CD4-positive, alpha-beta T cell treated with Interleukin-6 at 100 ng/mL for 8 hours (primary cell): ENCODE measurements around the gene ANKRD63.
A peak's percentile ranks its signal among the peaks of the same experiment; 100 is the strongest.

Experiments used
- DNase-seq: peaks from one replicate; pipeline ENCODE4 v3.0.0-alpha.2; 2020; ENCODE audit warnings: mixed read lengths, low spot score

ANKRD63 gene

DNA sequence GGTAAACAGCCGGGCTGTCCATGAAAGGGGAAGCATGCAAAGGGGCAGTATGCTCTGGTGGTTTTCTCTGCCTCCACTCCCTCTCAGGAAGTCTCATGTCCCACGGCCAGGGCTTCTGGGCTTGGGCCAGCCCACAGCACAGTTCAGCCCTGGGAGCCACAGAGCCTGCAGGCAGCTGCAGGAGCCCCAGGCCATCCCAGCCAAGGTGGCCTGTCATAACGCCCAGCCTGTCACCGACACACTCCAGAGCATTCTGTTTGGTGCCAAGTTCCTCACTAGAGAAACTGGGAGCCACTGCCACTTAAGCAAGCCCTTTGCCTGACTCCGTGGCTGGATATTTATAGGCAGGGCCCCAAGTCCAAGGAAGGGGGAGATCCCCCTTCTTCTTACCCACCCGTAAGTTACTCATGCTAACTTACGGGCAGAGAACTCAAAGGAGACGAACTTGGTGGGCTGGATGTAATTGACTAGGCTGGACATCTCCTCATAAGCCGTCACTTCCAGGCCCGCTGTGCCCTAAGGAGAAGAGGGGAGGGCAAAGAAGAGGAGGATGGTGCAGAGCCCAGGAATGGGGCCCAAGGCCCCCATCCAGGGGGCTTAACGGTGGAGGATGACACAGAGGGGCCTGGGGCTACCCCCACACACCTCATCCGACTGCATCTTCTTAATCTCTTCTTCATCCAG is 13.2 kb upstream of the ANKRD63 start:
- DNase-seq, result no peak

DNA sequence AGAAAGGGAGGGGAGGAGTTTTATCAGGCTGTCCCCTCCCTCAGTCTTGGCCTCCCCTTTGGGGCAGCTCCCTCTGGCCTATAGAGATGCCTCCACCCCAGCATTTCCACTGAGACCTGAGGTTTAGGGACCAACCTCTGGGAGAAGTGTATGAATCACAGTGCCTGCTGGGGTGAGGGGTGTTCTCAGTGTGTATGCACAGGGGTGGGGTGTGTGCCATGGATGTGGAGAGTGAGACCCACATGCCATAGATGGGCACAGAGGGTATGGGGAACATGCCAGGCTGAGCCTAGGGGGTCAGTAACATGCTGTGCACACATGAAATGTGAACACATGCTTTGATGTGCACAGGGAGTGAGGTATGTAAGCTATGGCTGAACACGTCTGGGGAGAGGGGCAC is 12.4 kb upstream of the ANKRD63 start:
- DNase-seq, result no peak

DNA sequence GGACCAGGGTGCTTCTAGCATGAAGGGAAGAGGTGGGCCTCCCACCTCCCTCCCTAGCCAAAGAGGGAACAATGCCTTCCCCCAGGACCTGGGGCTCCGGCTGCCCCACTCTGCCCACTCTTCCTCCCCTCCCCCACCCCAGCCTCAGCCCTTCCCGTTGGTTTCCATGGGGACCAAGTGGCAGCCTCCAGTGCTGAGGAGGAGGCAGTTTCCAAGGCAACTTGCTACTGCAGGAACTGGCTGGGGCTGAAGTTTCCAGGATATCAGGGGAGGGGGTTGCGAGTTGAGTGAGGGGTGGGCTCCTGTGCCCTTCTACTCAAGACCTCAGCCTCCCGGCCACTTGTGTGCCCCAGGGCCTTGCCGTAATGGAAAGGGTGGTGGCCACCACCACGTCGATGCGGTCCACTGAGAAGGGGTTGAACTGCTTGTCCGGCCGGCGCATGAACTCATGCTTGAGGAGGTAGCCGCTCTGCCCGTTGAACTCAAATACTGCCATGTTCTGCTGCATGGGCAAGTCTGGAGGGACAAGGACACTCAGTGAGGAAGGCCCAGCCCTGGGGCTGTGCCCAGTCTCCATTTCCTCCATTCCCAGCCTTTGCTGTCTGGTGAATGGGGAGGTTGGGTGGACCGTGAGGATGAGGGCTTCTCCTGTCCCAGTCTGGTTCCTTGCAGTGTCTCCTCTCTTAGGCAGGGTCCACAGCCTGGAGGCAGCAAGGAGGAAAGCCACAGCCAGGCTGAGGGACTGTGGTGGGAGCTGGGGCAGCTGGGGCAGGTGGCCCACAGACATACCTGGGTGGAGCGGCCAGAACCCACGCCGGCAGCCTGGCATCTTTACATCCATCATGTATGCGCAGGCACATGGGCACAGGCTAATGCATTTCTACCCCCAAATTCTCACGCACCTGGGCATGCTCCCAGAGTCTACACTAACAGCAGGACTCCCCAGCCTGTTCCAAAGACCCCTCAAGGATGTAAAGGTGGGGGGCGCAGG is 11.3 kb upstream of the ANKRD63 start:
- DNase-seq, result no peak

DNA sequence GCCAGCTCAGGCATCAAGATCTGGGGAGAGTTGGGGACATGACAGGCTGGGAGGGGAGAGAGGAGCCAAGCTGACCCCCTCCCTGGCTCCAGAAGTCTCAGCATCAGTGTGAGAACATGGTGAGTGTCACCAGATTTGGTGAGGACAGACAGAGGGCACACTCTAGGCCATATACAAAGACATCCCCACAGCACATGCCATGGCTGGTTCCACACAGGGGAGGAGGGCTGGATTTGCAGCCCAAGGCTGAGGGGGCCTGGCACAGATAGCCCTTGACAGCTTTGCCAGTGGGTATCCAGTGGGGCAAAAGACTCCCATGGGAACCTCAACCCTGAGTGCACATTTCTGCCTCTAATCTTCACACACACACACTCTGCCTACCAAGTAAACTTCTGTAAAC is 10.1 kb upstream of the ANKRD63 start:
- no peak for DNase-seq

DNA sequence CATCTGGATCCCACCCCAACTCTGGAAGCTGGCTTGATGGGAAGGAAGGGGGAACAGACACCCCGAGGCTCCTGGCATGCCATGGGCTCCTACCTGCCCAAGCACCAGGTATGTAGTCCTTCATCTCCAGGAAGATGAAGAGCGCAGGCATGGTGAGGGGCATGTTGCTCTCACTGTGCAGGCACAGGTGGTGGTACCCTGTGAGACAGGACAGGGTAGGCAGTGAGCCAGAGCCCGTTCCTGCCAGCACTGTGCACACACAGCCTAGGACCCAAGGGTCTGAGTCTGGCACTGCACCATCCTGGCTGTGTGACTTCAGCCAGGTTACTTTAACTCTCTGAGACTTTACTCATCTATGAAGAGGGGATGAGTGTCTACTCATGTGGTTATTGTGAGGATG is 9.4 kb upstream of the ANKRD63 start:
- DNase-seq, result no peak

DNA sequence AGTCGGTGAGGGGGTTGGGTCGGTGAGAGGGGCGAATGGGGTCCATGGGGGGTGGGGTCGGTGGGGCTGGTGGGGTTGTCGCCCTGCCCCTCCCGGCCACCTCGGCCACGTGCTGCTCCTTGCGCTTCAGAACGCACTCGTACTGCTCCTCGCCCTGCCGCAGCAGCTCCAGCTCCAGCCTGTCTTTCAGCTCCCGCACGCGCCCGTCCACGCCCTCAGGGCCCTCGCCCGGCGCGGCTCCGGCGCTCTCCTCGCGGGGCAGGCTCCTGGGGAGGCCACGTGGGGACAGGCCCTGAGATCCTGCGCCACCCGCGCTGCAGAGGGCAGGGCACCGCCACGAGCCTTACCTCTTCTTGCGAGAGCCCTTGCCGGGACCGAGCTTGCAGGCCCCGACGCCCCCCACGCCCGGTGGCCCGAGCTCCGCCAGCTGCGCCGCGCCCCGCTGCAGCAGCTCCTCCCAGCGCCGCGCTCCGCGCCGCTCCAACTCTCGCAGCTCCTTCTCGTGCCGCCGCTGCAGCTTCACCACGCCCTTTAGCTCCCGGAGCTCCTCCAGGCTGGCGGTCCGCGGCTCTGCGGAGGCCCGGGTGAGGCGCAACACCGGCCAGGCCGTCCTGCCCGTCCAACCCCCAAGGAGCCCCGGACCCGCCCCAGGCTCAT is 8.2 kb upstream of the ANKRD63 start:
- DNase-seq, result no peak

DNA sequence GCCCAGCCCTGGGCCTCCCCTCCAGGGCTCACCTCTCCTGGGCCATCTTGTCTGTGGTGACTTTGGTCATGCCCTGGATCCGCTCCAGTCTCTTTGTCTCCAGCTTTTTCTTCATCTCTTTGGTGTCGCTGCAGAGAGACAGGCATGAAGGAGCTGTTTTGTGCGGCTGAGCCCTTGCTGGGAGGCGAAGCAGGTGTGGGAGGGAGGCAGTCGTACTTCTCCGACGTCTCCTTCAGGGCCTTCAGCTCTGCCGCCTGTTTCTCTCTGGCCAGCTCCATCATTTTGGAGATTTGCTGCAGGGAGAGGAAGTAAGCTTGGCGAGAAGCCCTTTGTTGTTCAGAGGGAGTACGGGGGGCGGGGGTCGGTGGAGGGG is 7.7 kb upstream of the ANKRD63 start:
- no peak for DNase-seq

DNA sequence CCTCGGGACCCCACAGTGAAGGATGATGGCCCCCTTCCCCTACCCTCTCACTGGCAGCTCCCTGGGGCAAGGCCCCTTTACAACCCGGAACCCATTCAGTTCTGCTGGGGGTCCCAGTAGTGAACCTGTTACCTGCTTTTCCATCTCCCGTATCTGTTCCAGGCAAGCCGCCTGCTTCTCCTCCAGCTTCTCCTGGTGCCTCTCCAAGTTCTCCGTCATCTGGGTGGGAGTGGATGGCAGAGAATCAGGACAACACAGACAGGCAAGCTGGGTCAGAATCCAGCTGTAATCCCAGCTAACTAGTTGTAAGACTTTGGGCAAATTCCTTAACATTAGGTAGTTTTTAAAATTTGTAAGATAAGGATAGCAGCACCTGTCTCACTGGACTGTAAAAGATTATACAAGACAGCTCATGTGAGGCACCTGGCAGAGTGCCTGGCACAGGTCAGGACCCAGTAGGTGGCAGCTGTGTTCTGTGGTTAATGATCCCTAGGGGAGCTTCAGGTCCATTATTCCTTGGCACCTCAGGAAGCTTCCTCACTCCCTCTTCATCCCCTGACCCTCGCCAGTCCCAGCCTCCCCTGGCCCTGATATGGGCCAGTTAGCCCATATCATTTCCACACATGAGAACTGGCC is 6.4 kb upstream of the ANKRD63 start:
- DNase-seq, result no peak

DNA sequence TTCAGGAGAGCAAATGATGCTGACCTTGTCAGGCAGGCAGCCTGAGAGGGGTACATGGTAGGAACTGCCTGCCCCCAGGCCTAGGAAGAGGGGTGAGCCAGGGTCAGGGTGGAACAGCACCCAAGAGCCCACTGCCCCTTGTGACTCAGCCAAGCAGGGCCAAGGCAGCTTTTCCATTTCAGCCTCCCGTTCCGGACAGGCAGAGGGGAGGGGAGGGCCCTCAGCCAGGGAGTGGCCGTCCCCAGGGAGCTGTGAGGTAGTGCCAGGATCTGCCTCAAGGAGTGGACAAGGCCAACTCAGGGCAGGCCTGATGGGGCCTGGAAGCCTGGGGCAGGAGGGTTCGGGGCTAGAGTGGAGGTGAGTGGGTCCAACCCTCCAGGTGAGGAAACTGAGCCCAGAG is 5.1 kb upstream of the ANKRD63 start:
- DNase-seq, result no peak

DNA sequence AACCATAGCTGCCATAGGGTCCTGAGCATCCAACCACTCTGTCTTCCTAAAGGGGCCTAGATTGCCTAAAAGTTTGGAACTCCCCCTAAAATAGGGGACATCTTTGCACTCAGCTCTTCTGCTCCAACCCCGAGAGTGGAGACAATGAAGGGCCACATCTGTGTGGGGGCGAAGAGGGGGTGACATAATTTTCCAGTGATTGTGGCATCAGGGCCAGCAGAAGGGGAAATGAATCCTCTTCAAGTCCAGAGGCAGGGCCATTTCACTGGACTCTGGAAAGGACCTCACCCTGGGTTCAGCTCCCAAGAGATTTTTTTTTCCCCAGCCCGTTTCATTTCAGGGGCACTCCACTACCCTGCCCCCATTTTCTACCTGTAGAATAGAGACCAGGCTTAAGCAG is 4.6 kb upstream of the ANKRD63 start:
- DNase-seq, result no peak

DNA sequence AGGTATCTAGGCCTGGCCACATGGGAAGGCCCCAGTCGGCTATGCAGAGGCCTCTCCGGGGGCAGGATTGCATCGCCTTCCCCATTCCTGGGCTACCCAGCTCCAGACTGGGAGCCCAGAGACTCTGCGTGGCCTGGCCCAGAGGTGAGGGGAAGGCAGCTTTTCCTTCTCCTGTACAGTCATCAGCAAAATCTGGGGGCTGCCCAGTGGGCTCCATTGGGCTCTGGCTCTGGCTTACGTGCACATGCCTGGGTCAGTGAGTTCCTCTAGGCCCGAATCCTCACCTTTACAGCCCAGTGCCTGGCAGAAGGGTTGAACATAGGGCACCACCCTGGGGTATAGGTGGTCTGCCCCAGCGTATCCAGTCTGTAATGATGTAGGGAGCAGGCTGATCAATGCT is 3.9 kb upstream of the ANKRD63 start:
- no peak for DNase-seq

DNA sequence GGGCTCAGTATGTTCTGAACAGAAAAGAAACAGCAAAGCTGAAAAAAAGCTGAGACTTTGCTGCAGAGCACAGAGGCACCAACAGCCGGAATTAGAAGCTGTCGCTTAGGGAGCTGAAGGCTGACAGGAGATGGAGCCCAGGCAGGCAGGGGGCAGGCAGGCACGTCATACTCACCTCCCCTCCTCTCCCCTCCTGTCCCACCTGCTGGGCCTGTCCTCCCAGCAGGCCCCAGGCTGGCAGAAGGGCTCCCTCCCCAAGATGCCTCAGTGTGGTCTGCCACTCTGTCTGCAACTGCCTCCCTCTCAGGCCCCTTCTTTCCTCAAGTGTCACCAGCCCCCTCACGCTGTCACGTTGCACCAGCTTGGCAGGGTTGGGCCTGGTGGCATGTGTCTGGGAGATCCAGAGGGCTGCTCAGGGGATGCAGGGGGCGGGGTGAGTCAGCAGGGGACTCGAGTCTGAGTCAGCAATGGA is 3.2 kb upstream of the ANKRD63 start:
- no peak for DNase-seq

DNA sequence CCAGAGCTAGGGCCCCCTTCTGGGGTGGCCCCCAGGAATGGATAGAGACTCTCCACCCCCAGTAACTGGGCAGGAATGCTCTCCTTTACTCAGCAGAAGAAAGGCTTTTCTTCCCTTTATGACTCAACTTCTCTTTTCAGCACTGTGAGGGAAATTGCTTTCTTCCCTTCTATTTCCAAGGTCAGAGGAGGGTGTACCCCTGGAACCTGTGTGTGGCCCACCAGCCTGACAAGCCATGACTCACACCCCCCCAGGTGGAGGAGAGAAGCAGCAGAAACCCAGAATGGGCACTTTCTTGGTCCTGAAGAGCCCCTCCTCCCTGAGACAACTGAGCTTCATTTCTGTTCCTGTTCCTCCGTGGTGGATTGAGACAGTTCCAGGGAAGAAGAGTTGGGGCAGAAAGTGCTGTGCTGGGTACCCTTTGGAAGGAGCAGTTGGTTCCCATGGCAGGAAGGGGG is 2.7 kb upstream of the ANKRD63 start:
- no peak for DNase-seq

DNA sequence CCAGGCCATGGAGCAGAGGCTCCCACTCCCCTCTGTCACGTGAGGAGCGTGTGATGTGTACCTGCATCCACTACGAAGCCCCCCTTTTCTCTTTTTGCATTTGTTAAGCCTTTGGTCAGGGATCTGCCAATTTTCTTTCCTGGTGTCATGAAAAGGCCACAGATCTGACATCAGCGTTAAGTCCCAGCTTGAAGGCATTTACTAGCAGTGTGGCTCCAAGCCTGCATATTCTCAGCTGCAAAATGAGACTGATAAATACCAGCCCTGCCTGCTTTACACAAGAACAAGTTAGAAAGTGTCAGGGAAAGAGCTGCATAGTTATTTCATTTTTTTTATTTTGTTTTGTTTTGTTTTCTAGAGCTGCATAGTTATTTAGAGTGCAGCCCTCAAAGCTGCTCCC is 2.3 kb upstream of the ANKRD63 start:
- DNase-seq, result no peak

DNA sequence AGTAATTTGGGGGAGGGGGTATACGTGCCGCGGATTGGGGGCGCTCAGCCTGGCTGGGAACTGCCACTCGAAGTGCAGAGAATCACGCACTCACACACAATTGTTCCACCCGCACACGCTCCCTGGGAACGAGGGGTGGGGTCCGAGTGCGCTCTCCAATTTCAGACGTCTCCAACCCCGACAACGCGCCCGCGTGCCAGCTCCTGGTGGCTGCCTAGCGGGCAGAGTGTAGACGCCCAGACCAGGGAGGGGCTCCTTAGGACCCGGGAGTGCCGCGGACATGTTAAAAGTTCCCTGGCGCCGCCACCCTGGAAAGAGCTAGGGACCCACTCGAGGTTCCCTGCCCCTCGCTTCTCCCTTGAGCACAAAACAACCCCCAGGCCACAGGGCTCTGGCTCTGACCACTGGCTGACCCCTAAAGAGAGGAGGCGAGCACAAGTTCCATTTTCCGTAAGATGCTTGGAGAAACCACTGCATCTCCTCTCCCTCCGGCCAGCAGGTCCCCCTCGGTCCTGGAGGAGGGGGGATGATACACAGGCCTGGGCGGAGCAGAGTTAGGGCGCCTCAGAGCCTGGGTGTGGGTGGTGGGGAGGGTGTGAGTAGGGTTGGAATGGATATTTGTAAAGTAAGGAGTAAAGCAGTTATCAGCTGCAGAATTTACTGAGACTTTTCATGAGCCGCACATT is 894 bp upstream of the ANKRD63 start:
- no peak for DNase-seq

DNA sequence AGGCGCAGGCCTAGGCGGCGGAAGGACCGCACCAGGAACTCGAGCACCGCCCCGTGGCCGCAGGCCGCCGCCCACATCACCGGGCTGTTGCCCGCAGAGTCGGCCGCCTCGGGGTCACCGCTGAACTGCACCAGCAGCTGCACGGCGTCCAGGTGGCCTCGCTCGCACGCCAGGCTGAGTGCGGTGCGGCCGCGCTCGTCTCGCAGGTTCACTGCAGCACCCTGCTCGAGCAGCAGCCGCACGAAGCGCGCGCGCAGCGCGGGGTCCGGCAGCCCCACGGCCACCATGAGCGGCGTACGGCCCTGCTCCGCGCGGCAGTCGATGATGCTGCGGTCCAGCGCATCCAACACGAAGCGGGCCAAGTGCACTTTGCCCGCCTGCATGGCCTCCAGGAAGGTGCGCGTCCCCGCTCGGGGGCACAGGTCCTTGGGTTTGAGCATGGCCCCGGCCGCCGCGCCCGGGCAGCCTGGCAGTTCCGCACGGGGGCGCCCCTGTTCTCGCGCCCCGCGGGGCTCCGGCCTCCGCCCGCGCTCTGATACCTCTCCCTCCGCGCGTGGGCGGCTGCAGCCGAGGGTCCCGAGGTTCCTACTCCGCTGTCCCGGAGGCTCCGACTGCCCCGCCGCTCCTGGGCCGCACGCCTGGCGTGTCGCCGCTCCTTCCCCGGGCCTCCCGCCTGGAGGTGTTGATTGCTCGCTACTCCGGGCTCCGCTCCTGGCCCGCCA is 556 bp downstream of the ANKRD63 start:
- DNase-seq, result peak; percentile 37

DNA sequence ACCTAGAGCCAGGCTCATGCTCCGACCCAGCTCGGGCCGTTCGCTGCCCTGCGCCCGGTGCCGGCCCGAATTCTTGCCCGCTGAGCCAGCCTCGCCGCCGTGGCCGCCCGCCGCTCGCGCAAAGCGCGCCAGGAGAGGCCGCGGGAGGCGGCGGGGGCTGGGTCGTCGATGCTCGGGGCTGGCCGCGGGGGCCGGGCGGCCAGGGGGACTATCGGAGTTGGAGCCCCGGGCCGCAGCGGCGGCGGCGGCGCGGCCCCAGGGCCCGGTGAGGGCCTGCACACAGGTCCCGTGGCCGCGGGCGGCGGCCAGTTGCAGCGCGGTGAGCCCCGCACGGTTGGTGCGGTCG is 1.1 kb downstream of the ANKRD63 start:
- DNase-seq, result no peak

DNA sequence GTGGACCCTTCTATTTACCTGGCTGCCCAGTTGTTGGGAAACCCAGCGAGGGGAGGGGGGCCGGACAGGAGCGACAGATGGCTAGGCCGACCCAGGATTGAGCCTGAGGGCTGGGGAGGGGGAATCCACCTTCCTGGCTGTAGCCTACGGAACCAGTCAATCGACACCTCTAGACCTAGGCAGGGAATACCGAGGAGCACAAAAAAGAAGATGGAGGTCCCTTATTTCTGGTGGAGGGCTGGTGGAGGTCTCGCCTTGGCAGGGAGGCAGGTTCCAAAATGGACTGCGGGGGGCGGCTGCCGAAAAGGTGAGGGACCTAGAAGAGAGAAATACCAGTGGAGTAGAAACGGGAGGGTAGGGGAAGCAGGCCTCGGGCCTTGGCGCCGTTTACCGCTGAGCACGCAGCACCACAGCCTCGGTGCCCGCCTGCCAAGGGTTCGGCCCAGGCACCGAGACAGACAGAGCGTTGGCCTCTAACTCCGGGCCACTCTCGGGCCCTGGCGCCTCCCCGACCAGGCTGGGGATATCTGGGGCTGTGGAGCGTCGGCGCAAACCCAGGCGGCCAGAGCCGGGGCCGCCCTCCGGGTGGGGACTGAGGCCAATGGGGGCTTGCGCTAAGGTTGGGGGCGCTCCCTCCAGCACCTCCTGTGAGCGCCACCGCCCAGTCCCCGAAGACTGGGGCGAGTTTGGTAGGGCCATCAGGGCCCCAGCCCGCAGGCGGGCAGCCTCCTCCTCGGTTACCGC is 1.6 kb downstream of the ANKRD63 start:
- DNase-seq, result no peak

DNA sequence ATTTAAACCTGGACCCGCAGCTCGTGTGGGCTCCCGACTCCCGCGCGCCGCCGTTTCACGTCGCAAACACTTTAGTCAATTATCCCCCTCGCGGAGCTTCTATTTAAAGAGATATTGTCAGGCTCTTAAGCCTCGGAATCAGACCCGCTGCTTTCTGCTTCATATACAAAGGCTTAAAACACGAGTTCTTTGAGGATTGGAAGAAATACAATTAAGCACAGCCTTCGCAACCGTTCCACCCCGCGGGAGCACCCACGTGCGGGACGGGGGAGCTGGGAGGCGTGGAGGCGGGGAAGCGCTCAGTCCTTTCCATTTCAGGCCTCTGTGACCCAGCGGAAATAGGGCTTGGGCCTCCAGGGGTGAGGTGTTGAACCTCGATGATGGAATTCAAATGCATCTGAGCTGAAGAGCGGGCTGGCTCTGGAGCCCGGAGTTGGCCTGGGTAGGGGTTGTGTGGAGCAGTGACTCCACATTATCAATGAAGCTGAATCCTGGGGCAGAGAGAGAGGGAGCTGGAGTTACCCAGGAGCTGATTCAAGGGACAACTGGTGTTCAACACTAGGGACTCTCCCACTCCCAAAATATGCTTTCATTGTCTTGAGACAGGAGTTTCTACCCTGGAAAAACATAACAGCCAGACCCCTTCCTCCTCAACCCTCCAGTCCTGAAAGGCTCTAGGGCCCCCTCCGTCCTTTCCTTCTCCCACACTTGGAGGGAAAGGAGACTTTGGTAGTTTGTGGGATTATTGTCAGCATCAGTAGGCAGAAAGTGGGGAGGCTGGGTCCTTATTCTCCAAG is 2.4 kb downstream of the ANKRD63 start:
- DNase-seq, result no peak
